ENCODE data around the gene PAQR7.

GRCh38 chr1:25847929-25848328, 27.6 kb downstream of the PAQR7 start:
- no peak for TF ChIP-seq CTCF (IDR thresholded peaks at IDR 0.05)
- TF ChIP-seq NR3C1 (CRISPR knock-in tag; conservative IDR thresholded peaks at IDR 0.05; ENCODE audit: low read depth): no peak
- TF ChIP-seq ZNF416 (CRISPR knock-in tag; IDR thresholded peaks at IDR 0.05): no peak
- TF ChIP-seq ZNF232 (CRISPR knock-in tag; IDR thresholded peaks at IDR 0.05): no peak
- no peak for TF ChIP-seq ZBTB21 (CRISPR knock-in tag; IDR thresholded peaks at IDR 0.05; ENCODE audit: borderline replicate concordance)
- TF ChIP-seq MLX (CRISPR knock-in tag; IDR thresholded peaks at IDR 0.05): no peak
- TF ChIP-seq ESRRA (CRISPR knock-in tag; IDR thresholded peaks at IDR 0.05; ENCODE audit: borderline replicate concordance): no peak
- no peak for TF ChIP-seq SP1 (CRISPR knock-in tag; conservative IDR thresholded peaks at IDR 0.05)
- TF ChIP-seq JAZF1 (CRISPR knock-in tag; IDR thresholded peaks at IDR 0.05): no peak
- TF ChIP-seq RORB (CRISPR knock-in tag; IDR thresholded peaks at IDR 0.05): no peak
- TF ChIP-seq IRF1 (CRISPR knock-in tag; IDR thresholded peaks at IDR 0.05): no peak
- TF ChIP-seq FOXJ3 (CRISPR knock-in tag; IDR thresholded peaks at IDR 0.05; ENCODE audit: borderline replicate concordance): no peak

Data from WTC11 (cell line).